ENCODE results near the gene IMPG1. TPM values are rescaled to one million over a fixed set of nuclear protein-coding genes. Genes with fewer than 3 reads are reported as not detected.

The IMPG1 gene
- total RNA-seq, 1 donor from 2014 or later = not detected

DNA sequence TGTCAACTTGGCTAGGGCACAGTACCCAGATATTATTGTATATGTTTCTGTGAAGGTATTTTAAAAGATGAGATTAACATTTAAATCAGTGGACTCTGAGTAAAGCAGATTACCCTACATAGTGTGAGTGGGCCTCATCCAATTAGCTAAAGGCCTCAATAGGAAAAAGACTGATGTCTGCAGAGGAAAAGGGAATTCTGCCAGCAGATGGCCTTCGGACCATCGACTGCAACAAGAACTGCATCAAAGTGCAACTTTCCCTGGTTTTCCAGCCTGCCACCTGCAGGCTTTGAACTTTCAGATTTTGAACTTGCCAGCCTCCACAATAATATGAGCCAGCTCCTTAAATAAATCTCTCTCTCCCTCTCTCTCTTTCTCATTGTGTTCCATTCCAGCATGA is 80.5 kb downstream of the IMPG1 start:
- no peak overlapping the region for H3K27ac ChIP-seq
- no peaks in the 10 kb centered on the region for H3K9me3 ChIP-seq
- no peak for DNase-seq (ENCODE audit: low spot score in 2 of 2)
- intact Hi-C loops (cut with DNase I) = no loop called here
- no peaks in the 10 kb centered on the region for H3K27me3 ChIP-seq
- H3K36me3 ChIP-seq = no peaks in the 10 kb centered on the region
- TF ChIP-seq, protein P1, sequence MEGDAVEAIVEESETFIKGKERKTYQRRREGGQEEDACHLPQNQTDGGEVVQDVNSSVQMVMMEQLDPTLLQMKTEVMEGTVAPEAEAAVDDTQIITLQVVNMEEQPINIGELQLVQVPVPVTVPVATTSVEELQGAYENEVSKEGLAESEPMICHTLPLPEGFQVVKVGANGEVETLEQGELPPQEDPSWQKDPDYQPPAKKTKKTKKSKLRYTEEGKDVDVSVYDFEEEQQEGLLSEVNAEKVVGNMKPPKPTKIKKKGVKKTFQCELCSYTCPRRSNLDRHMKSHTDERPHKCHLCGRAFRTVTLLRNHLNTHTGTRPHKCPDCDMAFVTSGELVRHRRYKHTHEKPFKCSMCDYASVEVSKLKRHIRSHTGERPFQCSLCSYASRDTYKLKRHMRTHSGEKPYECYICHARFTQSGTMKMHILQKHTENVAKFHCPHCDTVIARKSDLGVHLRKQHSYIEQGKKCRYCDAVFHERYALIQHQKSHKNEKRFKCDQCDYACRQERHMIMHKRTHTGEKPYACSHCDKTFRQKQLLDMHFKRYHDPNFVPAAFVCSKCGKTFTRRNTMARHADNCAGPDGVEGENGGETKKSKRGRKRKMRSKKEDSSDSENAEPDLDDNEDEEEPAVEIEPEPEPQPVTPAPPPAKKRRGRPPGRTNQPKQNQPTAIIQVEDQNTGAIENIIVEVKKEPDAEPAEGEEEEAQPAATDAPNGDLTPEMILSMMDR (IDR thresholded peaks at IDR 0.05) = no peak
- no peak overlapping the region for H3K4me3 ChIP-seq
- H3K4me1 ChIP-seq = no peaks in the 10 kb centered on the region

DNA sequence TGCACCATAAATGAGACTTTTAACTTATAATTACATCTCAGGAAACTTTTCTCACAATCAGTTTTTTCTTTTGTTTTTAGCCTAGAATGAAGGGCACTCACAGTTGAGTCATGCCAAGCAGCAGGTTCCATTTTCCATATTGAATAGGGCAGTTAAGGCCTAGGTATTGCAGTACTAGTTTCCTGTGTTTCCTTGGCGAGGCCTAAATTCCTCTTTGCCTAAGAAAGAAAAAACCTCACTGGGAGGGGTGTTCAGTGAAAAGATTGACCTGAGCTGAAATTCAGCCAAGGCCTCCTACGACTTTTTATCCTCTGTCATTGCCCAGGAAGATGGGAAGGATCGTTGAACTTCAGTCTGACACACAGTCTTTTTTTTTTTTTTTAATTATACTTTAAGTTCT is 85.5 kb downstream of the IMPG1 start:
- no peak for DNase-seq (ENCODE audit: low spot score in 2 of 2)
- TF ChIP-seq, protein P1 (IDR thresholded peaks at IDR 0.05) = no peak

GRCh38 chr6:75975904-75976303 is 96.6 kb downstream of the IMPG1 start:
- Histone ChIP-seq H3K4me1 (no peaks in the 10 kb centered on the region), H3K36me3 (no peaks in the 10 kb centered on the region), H3K4me3 (no peak overlapping the region), H3K27ac (no peak overlapping the region), H3K27me3 (no peaks in the 10 kb centered on the region), H3K9me3 (no peaks in the 10 kb centered on the region)
- TF ChIP-seq, protein P1 (IDR thresholded peaks at IDR 0.05) = no peak
- intact Hi-C loops (cut with DNase I) = no loop called here
- DNase-seq (ENCODE audit: low spot score in 2 of 2) = no peak

More for the DNA sequence above, 85.5 kb downstream of the IMPG1 start:
- no peaks in the 10 kb centered on the region for H3K9me3 ChIP-seq
- no peaks in the 10 kb centered on the region for H3K27me3 ChIP-seq
- no peaks in the 10 kb centered on the region for H3K36me3 ChIP-seq
- no peaks in the 10 kb centered on the region for H3K4me1 ChIP-seq
- H3K4me3 ChIP-seq = no peak overlapping the region
- H3K27ac ChIP-seq = no peak overlapping the region
- intact Hi-C loops (cut with DNase I) = no loop called here

GRCh38 chr6:75970093-75970492 is 102.4 kb downstream of the IMPG1 start:
- Histone ChIP-seq H3K27me3 (no peaks in the 10 kb centered on the region), H3K9me3 (no peaks in the 10 kb centered on the region), H3K36me3 (no peaks in the 10 kb centered on the region), H3K27ac (no peak overlapping the region), H3K4me1 (no peaks in the 10 kb centered on the region), H3K4me3 (no peak overlapping the region)
- TF ChIP-seq, protein P1 (IDR thresholded peaks at IDR 0.05) = no peak
- DNase-seq (ENCODE audit: low spot score in 2 of 2) = no peak
- intact Hi-C loops (cut with DNase I) = no loop called here

DNA sequence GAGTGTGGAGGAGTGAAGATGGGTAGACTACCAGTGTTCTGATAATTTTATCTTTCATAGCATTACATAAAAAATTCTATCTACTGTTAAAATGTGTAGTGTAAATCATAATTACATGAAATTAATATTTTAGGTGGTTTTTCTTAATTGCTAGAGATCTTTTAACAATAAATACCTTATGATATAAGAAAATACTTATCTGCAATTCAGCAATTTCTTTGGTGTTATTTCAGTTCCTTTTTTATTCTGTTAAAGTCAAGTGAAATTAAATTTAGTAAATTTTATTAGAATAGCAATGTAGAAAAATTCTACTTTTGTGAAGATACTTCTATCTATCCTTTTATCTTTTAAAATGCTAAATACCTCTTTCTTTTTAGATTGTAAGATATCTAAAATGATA is 104.3 kb downstream of the IMPG1 start:
- no peak overlapping the region for H3K27ac ChIP-seq
- no peak overlapping the region for H3K4me3 ChIP-seq
- TF ChIP-seq, protein P1 (IDR thresholded peaks at IDR 0.05) = no peak
- no peaks in the 10 kb centered on the region for H3K4me1 ChIP-seq
- H3K27me3 ChIP-seq = no peaks in the 10 kb centered on the region
- DNase-seq (ENCODE audit: low spot score in 2 of 2) = no peak
- intact Hi-C loops (cut with DNase I) = no loop called here
- no peaks in the 10 kb centered on the region for H3K36me3 ChIP-seq
- no peaks in the 10 kb centered on the region for H3K9me3 ChIP-seq

- Histone ChIP-seq H3K9me3 (no peaks in the 10 kb centered on the region), H3K27me3 (no peaks in the 10 kb centered on the region), H3K36me3 (no peaks in the 10 kb centered on the region), H3K4me1 (no peaks in the 10 kb centered on the region), H3K27ac (no peak overlapping the region), H3K4me3 (no peak overlapping the region)
- TF ChIP-seq, protein P1 (IDR thresholded peaks at IDR 0.05) = no peak
- intact Hi-C loops (cut with DNase I) = no loop called here
- no peak for DNase-seq (ENCODE audit: low spot score in 2 of 2)
These were observed 108.9 kb downstream of the IMPG1 start for GRCh38 chr6:75963569-75963968.

All from ascending aorta (tissue), 2 donors.